HG03342 (cell line): ENCODE results near the gene OTOG.

Experiments used
- ATAC-seq: cut with Tn5 transposase; IDR thresholded peaks from one replicate; pipeline ENCODE4 v1.9.1; 2021; ENCODE audit warnings: mild to moderate bottlenecking, moderate library complexity; ENCODE audit not compliant: unreplicated experiment

OTOG gene

GRCh38 chr11:17645190-17645970 lies 98.3 kb downstream of the OTOG start:
- no peak for ATAC-seq

GRCh38 chr11:17646451-17647145 lies 99.5 kb downstream of the OTOG start:
- no peak for ATAC-seq

DNA sequence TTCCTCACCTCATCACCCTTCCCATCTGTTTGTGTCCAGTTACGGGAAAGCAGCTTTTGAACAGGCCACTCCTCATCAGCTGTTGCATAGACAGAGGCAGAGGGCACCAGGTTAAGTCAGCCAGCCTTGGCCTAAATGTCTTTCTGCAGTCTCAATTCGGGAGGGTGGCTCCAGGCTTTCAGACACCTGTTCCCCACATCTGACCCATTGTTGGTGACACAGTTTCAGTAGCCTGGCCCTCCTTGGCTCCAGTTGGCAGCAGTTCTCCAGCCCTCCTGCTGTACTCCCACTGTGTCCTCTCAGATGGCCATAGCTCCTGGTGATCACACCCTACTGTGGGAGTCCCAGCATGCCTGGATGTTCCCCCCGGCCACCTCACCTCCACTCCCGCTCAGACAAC lies 101.5 kb downstream of the OTOG start:
- ATAC-seq = no peak

GRCh38 chr11:17649261-17649660 lies 102.2 kb downstream of the OTOG start:
- no peak for ATAC-seq

GRCh38 chr11:17649696-17650095 lies 102.6 kb downstream of the OTOG start:
- no peak for ATAC-seq

DNA sequence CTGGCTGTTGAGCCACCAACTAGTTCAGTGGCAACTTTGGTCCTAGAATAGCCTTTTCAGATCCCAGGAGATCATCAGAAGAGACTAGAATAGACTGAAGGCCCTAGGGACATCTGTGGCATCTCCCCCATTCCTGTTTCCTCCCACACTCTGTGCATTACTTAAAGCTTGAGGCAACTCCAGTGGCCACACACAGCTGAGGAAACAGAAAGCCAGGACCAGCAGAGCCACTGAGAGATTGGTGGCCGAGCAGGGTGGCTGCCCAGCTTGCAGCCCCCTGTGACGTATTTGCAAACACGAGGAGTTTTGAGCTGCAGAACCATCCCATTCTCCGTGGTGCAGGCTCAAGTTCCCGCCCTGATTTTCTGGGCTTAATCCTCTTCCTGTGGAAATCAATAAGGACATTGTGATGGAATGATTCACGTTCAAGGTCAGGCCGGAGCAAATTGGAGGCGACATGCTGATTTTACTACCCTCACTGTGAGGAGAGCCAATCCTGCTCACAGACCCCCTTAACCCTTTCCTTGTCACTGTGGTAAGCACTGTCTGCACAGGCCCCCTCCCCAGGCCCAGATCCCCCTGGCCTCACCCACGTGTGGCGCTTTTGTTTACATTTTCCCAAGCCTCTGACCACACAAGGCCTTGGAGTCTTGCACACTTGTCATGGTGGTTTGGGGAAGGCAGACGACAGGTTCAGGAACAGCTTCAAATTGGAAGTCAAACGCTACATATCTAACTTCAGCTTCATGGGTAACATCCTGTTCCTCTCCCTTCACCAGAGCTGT lies 103.3 kb downstream of the OTOG start:
- no peak for ATAC-seq

DNA sequence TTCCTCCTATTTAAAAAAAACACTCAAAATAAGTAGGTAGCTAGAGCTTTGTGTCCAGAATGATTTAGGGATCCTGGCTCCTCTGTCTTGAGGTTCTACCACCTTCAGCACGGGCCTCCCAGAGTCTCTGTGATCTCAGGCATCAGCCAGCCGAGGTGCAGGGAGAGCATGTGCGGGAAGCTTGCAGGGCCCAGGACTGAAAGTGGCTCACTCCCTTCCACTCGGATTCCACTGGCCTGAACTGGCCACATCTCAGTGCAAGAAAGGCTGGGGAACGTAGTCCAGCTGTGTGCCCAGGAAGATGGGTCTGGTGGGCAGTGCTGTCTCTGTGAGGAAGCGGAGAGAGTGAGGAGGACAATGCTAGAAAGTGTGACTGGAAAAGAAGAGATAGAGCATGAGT lies 104.0 kb downstream of the OTOG start:
- ATAC-seq = no peak

GRCh38 chr11:17651681-17652080 lies 104.6 kb downstream of the OTOG start:
- ATAC-seq = no peak

DNA sequence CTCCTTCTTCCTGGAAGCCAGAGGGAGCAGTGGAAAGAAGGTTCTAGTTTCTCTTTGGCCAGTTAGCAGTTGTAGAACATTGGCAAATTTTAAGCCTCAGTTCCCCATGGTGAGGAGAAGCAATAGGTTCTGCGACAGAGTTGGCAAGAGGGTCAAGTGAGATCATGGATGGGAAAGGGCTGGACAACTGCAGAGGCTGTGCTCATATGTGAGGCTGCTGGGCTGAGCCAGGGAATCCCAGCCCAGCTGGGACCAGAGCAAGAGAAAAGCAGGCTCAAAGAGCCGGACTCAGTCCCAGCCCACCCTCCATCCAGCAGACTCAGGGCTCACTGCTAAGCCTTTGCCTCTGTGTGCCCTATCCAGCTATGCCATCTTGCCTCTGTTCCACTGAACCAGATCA lies 105.5 kb downstream of the OTOG start:
- ATAC-seq = no peak

GRCh38 chr11:17653611-17654010 lies 106.6 kb downstream of the OTOG start:
- ATAC-seq = no peak

GRCh38 chr11:17655682-17656081 lies 108.6 kb downstream of the OTOG start:
- no peak for ATAC-seq

GRCh38 chr11:17658211-17658610 lies 111.2 kb downstream of the OTOG start:
- ATAC-seq = no peak

GRCh38 chr11:17668166-17668565 lies 121.1 kb downstream of the OTOG start:
- ATAC-seq = no peak

- ATAC-seq = no peak
Measured at GRCh38 chr11:17672469-17672868, 125.4 kb downstream of the OTOG start.

- ATAC-seq = no peak
Measured at GRCh38 chr11:17673951-17674350, 126.9 kb downstream of the OTOG start.

GRCh38 chr11:17682848-17683247 lies 135.8 kb downstream of the OTOG start:
- ATAC-seq = no peak

GRCh38 chr11:17683377-17684161 lies 136.5 kb downstream of the OTOG start:
- ATAC-seq = no peak

DNA sequence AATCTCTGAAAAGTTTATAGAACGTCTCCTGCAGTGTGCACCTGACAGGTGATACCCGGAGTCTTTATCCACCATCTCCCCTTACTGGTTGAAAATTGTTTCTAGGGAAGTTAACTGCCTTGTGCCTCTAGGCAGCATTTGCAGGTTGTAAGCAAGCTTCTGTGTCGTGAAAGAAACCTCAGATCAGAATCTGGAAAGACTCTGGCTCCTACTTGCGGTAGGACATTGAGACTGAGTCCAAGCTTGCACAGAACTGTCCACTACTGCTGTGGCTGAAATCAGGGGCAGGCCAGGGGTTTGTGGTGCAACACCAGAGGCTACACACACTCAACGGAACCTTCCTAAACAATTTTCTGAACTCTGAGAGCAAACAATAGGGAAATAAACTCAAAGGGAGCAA lies 137.5 kb downstream of the OTOG start:
- ATAC-seq = no peak

DNA sequence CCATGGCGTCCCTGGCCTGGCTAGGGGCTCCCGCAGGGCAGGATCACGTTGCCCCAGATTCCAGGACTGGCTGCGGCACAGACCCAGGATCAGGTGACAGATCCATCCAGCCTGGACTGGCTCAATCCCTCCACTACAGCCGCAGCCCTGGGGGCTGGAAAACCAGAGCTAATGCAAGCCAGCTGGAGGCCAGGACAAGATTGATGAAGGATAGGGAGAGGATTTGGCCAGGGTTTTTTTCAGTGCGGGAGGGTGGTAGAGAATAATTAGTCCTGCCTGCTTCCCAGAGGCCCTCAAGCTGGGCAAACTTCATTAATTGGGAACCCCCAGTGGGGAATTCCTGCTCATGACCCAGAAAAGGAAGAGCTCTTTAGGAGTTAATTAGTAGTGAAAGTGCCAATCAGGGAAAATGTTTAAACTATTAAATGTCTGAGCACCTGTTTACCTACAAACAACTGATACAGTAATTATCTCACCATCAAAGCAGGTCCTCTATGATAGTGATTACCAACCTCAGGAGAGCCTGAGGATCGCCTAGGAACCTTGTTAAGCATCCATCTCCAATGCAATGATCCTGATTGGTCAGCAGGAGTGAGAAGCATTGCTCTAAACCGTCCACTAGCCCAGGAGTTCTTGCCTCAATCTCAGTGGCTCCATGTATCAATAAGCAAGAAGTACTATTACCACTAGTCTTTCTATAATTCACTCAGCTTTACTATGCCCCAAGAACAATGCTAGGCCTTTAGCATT lies 139.3 kb downstream of the OTOG start:
- ATAC-seq = no peak

- ATAC-seq = no peak
Measured at GRCh38 chr11:17687946-17688670, 141.0 kb downstream of the OTOG start.
